Measurements from ENCODE around the gene PSMA7. TPM values are rescaled to one million over a fixed set of nuclear protein-coding genes. Genes with fewer than 3 reads are reported as not detected.

PSMA7 gene
- 100 to 1,000 TPM; 148 to 178 TPM for total RNA-seq
- long read RNA-seq, transcript PSMA7-203 (7 exons, 996 nt) = major isoform, 215 of 351 reads
- long read RNA-seq, transcript PSMA7-206 (4 exons, 548 nt) = minor isoform, 113 of 351 reads
- long read RNA-seq, partial matches to known transcripts = 11 of 351 reads
- long read RNA-seq, other reads (novel, unspliced or antisense) = 10 of 351 reads

DNA sequence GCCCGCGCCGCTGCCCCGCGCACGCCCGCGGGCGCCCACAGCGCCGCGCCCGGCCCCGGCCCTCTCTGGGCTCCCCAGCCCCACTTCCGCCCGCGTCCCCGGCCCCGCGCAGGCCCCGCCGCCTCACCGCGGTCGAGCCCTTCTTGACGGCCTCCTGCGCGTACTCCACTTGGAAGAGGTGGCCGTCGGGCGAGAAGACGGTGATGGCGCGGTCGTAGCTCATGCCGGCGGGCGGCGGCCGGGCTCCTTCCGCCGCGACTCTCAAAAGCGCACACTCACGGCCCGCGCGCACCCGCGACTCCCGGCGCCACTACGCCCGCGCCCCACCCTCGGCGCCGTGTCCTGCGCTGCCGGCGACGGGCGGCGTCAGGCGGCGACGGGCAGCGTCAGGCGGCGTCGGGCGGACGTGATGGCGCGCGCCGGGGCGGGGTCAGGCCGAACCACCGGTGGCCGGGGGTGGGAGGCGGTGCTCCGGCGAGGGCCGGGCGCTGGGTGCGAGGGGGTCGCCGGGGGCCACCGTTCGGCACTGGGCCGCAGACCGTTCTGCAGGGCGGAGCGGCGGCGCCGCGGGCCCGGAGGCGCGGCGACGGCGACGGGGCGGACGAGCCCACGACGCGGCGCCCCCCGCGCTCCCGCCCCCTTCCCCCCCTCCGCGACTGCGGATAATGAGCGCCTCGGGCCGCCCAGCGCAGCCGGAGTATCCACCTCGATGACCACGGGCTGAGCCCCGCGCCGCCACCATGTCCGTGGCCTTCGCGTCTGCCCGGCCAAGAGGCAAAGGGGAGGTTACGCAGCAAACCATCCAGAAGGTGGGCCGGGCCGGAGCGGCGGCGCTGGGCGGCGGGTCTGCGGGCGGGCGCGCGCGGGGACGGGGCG, at the start of gene PSMA7, which contains the start of gene SS18L1:
TSS of gene PSMA7 (minus strand) at position 314 of the 876 bp plus-strand sequence. CDS start at position 223, 91 bp downstream.
TSS of gene SS18L1 (plus strand) at position 689 of the 876 bp plus-strand sequence. CDS start at position 741, 52 bp downstream.
- peak; percentile 88 for ATAC-seq
- DNase-seq = peak; percentile 74 to 90
- intact Hi-C loops (cut with DNase I, micrococcal nuclease) = loop anchor here in 1 of 2 donors (5.0 kb wide), 1 partner anchor 81 kb away; no protein-coding TSS in a partner anchor

DNA sequence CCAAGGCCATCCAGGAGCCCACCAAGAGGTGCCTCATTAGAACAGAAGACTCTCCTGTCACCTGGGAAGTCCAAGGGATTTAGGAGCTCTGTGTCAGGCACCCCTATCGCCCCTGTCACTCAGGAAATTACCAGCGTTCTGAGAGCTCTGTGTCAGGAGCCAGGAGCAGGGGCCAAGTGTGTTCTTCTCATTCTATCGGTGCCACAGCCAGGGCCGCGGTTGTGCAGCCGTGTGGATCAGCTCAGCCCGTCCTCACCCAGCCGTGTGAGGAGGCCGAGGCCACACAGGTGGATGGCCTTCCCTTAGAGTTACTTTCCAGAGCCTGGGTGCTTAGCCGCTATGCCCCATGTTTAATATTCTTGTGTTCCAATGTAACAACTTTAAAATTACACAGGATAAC, 49.4 kb upstream of the PSMA7 start:
- intact Hi-C loops (cut with DNase I, micrococcal nuclease) = no loop called here
- ATAC-seq = no peak

GRCh38 chr20:62191781-62192559, 48.8 kb upstream of the PSMA7 start:
- DNase-seq (no peak), ATAC-seq (no peak)
- intact Hi-C loops (cut with DNase I, micrococcal nuclease) = no loop called here

More for the DNA sequence above, 49.4 kb upstream of the PSMA7 start:
- no peak for DNase-seq

GRCh38 chr20:62190639-62191411, 47.6 kb upstream of the PSMA7 start:
- intact Hi-C loops (cut with DNase I, micrococcal nuclease) = no loop called here
- DNase-seq = no peak

DNA sequence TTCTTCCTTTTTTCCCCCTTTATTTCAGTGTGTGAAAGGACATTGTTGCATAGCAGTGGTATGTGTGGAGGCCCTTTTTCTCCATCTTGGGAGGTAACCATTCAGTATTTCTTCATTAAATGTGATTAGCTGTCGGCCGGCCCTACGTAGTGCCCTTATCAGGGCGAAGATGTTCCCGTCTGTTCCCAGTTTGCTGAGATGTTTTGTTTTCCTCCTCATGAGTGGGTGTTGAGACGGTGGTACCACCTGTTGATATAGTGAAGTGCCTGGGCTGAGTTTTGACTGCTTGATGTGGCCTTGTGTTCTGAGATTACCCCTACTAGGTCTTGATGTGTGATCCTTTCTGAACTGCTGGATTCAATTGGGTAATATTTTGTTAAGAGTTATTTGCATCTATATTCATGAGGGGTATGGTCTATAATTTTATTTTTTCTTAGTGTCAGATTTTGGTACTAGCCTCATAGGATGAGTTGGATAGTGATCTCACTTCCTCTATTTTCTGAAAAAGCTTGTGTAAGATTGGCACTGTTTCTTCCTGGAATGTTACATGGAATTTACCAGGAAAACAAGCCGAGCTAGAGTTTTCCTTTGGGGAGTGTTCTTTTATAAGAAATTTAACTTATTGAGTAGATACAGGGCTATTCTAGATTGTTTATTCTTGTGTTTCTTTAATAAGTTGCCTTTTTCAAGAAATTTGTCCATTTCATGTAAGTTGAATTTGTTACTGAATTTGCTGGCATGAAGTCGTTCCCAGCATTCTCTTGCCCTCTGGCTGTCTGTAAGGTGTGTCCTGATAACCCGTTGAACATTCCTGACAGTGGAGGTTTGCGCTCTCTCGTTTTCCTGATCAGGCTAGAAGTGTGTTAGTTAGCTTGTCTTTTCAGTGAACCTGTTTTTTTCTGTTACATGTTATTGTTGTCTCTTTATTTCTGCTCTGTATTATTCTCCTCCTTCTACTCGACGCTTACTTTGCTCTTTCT, 44.0 kb upstream of the PSMA7 start:
- intact Hi-C loops (cut with DNase I, micrococcal nuclease) = no loop called here
- DNase-seq (no peak), ATAC-seq (no peak)

More at GRCh38 chr20:62190639-62191411, 47.6 kb upstream of the PSMA7 start:
- no peak for ATAC-seq

GRCh38 chr20:62186096-62186426, 42.9 kb upstream of the PSMA7 start:
- DNase-seq (no peak), ATAC-seq (no peak)
- intact Hi-C loops (cut with DNase I, micrococcal nuclease) = no loop called here

DNA sequence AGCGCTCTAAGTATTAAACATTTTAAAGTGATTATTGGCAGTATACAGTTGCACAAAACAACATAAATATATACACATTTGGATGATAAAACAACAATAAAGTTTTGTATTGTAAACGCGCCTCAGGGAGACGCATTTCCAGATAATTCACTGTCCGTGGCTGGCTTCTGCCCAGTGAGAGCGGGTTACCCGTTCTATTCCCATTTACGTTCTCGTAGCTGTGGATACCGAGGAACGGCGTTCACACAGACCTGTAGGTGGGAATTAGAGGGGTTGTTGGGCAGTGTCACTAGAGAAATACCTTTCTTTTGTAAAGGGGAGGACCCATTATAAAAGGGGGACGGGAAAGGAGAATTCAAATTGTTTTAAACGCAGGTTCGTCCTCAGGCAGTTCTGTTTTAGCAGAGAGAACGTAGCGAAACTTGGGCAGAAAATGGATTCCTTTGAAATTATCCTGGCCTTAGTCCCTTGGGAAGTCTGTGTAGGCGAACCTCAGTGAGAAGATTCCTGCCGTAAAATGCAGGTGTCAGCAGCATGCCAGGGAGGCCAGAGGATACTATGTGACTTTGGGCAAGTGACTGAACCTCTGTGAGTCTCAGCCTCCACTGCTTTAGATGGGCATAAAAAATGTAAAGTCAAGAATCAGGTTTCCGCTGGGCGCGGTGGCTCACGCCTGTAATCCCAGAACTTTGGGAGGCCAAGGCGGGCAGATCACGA, 40.4 kb upstream of the PSMA7 start:
- ATAC-seq (no peak), DNase-seq (no peak)
- intact Hi-C loops (cut with DNase I, micrococcal nuclease) = no loop called here

DNA sequence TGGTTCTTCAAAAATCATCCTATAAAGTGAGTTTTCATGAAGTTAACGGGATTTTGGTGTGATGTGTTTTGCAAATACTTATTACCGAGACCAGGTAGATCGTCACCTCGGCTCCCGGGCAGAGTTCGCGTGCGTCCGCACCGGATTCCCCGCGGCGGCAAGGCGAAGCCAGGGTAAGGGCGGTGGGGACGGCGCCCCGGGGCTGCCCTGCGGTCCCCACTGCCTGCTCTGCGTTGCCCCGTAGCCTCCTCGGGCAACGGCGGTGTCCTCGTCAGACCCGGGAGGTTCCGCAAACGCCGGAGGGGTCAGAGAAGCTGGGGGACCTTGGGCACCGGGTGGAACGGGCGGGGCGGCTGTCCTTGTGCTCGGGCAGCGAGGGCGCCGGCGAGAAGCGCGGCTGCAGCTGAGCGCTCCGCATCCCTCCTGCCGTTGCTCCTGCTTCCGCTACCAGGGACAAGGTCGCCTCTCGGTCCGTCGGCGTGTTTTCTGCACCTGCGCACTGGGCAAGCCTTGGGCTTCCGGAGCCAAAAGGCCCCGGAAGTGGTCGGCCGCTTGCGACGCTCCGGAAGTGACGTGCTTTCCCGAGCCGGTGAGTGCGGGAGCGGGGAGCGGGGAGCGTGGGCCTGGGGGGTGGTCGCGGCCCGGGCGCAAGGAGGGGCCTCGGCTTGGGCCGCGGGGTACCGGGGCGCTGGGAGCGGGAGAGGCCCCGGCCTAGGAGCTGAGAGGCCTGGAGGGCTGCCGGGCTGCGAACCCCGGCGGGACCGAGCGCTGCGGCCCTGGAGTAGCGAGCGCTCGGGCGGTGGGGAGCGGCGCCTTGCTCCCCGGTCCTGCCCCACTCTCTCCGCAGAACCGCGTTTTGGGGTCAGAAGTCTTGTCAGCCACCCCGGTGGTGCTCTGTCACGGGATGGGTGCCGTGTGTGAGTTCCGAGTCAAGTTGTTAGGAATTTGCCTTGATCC, 39.6 kb upstream of the PSMA7 start, which contains the start of gene MTG2:
TSS of gene MTG2 (plus strand) at position 560 of the 957 bp plus-strand sequence. CDS start 10,393 bp downstream, outside the sequence.
- peak; percentile 96 to 97 for DNase-seq
- intact Hi-C loops (cut with DNase I, micrococcal nuclease) = no loop called here
- peak; percentile 97 for ATAC-seq

GRCh38 chr20:62181808-62182207, 38.6 kb upstream of the PSMA7 start:
- DNase-seq (no peak), ATAC-seq (no peak)
- intact Hi-C loops (cut with DNase I, micrococcal nuclease) = no loop called here

DNA sequence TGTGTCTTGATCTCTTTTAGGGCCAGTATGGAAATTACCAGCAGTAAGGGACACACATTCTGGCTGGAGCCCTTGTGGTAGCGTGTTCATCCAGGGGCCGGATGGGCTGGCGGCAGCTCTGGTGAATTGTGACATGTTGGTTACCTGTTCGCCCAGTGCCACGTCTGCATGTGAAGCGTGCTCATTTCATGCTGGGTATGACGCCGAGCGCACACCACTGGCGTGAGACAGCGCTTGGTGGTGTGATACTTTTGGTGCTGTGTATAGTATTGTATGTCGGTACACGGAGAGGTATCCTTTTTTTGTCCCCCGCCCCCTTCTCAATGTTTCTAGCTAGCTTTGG, 35.9 kb upstream of the PSMA7 start:
- ATAC-seq (no peak), DNase-seq (no peak)
- intact Hi-C loops (cut with DNase I, micrococcal nuclease) = no loop called here

DNA sequence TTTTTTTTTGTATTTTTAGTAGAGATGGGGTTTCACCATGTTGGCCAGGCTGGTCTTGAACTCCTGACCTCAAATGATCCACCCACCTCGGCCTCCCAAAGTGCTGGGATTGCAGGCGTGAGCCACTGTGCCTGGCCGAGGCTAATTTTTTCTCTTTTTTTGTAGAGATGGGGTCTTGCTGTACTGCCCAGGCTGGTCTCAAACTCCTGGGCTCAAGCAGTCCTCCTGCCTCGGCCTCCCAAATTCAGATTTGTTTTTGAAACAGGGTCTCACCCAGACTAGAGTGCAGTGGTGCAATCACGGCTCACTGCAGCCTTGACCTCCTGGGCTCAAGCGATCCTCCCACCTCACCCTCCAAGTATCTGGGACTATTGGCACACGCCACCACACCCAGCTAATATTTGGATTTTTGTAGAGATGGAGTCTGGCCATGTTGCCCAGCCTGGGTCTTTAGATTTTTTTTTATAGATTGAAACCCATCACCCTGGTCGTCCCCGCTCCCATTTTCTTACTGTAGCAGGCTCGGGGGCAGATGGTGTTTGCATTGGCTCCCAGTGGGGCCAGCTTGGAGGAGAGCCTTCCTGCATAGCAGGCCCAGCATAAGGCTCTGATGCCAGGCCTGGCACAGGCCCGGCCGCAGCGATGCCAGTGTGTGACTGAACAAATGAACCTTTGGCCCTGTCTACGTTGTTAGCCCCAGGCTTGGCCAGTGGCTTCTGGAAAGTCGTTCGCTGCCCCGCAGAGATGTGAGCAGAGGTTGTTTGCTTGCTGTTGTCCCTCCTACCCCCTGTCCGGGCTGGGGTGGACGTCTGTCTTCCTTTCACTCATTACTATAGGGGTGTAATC, 35.3 kb upstream of the PSMA7 start:
- intact Hi-C loops (cut with DNase I, micrococcal nuclease) = no loop called here
- DNase-seq (no peak), ATAC-seq (no peak)

DNA sequence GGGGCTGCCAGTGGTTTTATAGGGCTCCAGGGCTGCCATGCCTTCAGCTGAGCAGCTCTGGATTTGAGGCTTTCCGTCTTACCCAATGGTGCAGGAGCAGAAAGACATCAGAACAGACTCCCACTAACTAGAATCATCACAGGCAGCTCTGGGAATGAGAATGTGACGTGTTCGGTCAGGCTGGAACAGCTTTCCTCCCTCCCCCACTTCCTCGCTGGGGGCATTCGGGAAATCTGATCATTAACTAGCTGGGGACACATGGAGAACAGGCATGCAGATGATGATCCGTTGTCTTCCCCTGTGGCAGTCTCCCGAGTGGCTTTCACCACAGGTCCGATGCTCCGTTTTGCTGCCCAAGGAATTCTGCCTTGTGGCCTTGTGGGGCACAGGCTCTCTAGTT, 34.1 kb upstream of the PSMA7 start:
- DNase-seq (no peak), ATAC-seq (no peak)
- intact Hi-C loops (cut with DNase I, micrococcal nuclease) = no loop called here

DNA sequence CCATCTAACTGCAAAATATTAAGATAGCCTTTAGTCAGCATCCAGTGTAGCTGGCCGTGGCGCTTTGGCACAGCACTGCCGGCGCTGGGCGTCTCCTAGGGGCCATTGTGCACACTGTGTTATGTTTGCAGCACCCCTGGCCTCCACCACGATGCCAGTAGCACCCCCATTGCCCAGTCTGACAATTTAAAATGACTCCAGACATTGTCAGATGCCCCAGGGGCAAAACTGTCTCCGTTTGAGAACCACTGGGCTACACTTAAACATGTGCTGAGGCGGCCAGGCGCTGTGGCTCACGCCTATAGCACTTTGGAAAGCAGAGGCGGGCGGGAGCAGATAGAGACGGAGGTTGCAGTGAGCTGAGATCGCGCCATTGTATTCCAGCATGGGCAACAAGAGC, 33.7 kb upstream of the PSMA7 start:
- ATAC-seq (no peak), DNase-seq (no peak)
- intact Hi-C loops (cut with DNase I, micrococcal nuclease) = no loop called here

DNA sequence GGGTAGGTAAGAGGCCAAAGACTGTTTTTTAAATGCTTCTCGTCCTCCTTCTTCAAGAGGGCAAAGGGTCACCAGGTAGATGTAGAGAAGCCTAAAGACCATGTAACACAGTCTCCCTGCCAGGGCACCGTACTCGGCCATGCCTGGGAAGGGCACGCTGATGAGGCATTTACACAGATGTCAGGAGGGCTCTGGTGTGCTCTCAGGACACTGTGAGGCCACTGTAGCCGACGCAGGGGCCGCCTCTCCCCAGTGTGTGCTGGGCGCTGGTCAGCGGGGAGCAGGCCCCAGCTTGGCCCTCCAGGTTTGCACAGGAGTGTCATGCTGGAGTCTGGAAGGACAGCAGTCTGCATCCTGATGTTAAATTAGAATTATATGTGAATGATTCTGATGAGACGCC, 32.5 kb upstream of the PSMA7 start:
- intact Hi-C loops (cut with DNase I, micrococcal nuclease) = no loop called here
- ATAC-seq = no peak
- DNase-seq = no peak
